H9 (cell line): ENCODE measurements around the gene LAMP2. TPM values are rescaled to one million over a fixed set of nuclear protein-coding genes. Genes with fewer than 3 reads are reported as not detected.

Source experiments
- DNase-seq: peaks from one replicate; pipeline ENCODE4 v3.0.0-alpha.2; 2017
- H2AFZ ChIP-seq: one replicate; pipeline ENCODE4 v1.6.1; 2013; ENCODE audit warnings: mild to moderate bottlenecking, low read length, control low read depth, moderate library complexity
- H2AK5ac ChIP-seq: 2 replicates; pipeline ENCODE4 v1.6.1; 2013; ENCODE audit warnings: low read length, control low read depth, mixed read lengths; ENCODE audit not compliant: insufficient read length
- H2BK120ac ChIP-seq: one replicate; pipeline ENCODE4 v1.6.1; 2013; ENCODE audit warnings: low read depth, mild to moderate bottlenecking, low read length, control low read depth, inconsistent platforms; ENCODE audit not compliant: poor library complexity, severe bottlenecking
- H2BK12ac ChIP-seq: 2 replicates; pipeline ENCODE4 v1.6.1; 2013; ENCODE audit warnings: low read length, control low read depth, mixed read lengths, low read depth; ENCODE audit not compliant: insufficient read length
- H2BK15ac ChIP-seq: 2 replicates; pipeline ENCODE4 v1.6.1; 2013; ENCODE audit warnings: low read depth, low read length, control low read depth
- H2BK20ac ChIP-seq: one replicate; pipeline ENCODE4 v1.6.1; 2013; ENCODE audit warnings: low read depth, mild to moderate bottlenecking, low read length, control low read depth, inconsistent platforms; ENCODE audit not compliant: poor library complexity, severe bottlenecking
- H2BK5ac ChIP-seq: 2 replicates; pipeline ENCODE4 v1.6.1; 2013; ENCODE audit warnings: low read length, control low read depth, mixed read lengths; ENCODE audit not compliant: insufficient read length
- H3K14ac ChIP-seq: 2 replicates; pipeline ENCODE4 v1.6.1; 2013; ENCODE audit warnings: low read length, control low read depth; ENCODE audit not compliant: insufficient read depth
- H3K18ac ChIP-seq: 2 replicates; pipeline ENCODE4 v1.6.1; 2013; ENCODE audit warnings: low read depth, mild to moderate bottlenecking, mixed read lengths, low read length, control low read depth; ENCODE audit not compliant: insufficient read length
- H3K23ac ChIP-seq: 2 replicates; pipeline ENCODE4 v1.6.1; 2013; ENCODE audit warnings: low read length, control low read depth, mixed read lengths, low read depth; ENCODE audit not compliant: insufficient read length
- H3K23me2 ChIP-seq: 2 replicates; pipeline ENCODE4 v1.6.1; 2013; ENCODE audit warnings: low read depth, mild to moderate bottlenecking, mixed read lengths, low read length, control low read depth; ENCODE audit not compliant: insufficient read length, poor library complexity, severe bottlenecking
- H3K27ac ChIP-seq: 2 replicates; pipeline ENCODE4 v1.5.1; 2013; ENCODE audit warnings: low read length, control low read depth, mixed read lengths, low read depth; ENCODE audit not compliant: insufficient read length
- H3K27me3 ChIP-seq: 2 replicates; pipeline ENCODE4 v1.6.1; 2013; ENCODE audit warnings: low read length, control low read depth, inconsistent platforms; ENCODE audit not compliant: insufficient read depth
- H3K4ac ChIP-seq: 2 replicates; pipeline ENCODE4 v1.6.1; 2013; ENCODE audit warnings: low read depth, mild to moderate bottlenecking, control low read depth, inconsistent platforms, low read length, moderate library complexity
- H3K4me1 ChIP-seq: 2 replicates; pipeline ENCODE4 v1.6.1; 2013; ENCODE audit warnings: low read length, control low read depth, inconsistent platforms; ENCODE audit not compliant: insufficient read depth
- H3K4me2 ChIP-seq: 2 replicates; pipeline ENCODE4 v1.6.1; 2013; ENCODE audit warnings: low read length, control low read depth, mixed read lengths; ENCODE audit not compliant: insufficient read length, insufficient read depth
- H3K56ac ChIP-seq: 2 replicates; pipeline ENCODE4 v1.6.1; 2013; ENCODE audit warnings: low read depth, mild to moderate bottlenecking, mixed read lengths, low read length, control low read depth; ENCODE audit not compliant: insufficient read length
- H3K79me1 ChIP-seq: 2 replicates; pipeline ENCODE4 v1.6.1; 2013; ENCODE audit warnings: low read depth, mild to moderate bottlenecking, moderate library complexity, low read length, control low read depth, inconsistent platforms; ENCODE audit not compliant: insufficient read depth, poor library complexity, severe bottlenecking
- H3K79me2 ChIP-seq: 2 replicates; pipeline ENCODE4 v1.6.1; 2013; ENCODE audit warnings: low read length, control low read depth, inconsistent platforms; ENCODE audit not compliant: insufficient read depth
- H3K9ac ChIP-seq: 2 replicates; pipeline ENCODE4 v1.6.1; 2013; ENCODE audit warnings: low read length, control low read depth, mixed read lengths; ENCODE audit not compliant: insufficient read length; ENCODE audit errors: extremely low read depth
- H3K9me3 ChIP-seq: one replicate; pipeline ENCODE4 v1.6.1; 2013; ENCODE audit warnings: low read depth, low read length, inconsistent platforms; ENCODE audit not compliant: control insufficient read depth
- H3T11ph ChIP-seq: one replicate; pipeline ENCODE4 v1.6.1; 2013; ENCODE audit warnings: mild to moderate bottlenecking, low read length, control low read depth, inconsistent platforms
- H4K20me1 ChIP-seq: one replicate; pipeline ENCODE4 v1.6.1; 2013; ENCODE audit not compliant: control insufficient read depth, insufficient read length, insufficient read depth
- H4K5ac ChIP-seq: 2 replicates; pipeline ENCODE4 v1.6.1; 2013; ENCODE audit warnings: low read depth, mild to moderate bottlenecking, mixed read lengths, low read length, control low read depth; ENCODE audit not compliant: insufficient read length
- H4K8ac ChIP-seq: replicated peaks from 2 replicates; pipeline ENCODE4 v1.6.1; 2013; ENCODE audit warnings: low read length, control low read depth, mixed read lengths, low read depth; ENCODE audit not compliant: insufficient read length
- H4K91ac ChIP-seq: 2 replicates; pipeline ENCODE4 v1.6.1; 2013; ENCODE audit warnings: low read depth, mild to moderate bottlenecking, moderate library complexity, mixed read lengths, low read length, control low read depth; ENCODE audit not compliant: insufficient read length
- H3K27ac Mint-ChIP-seq, 3 experiments: 2 replicates in 2 of 3; 3 replicates in 1 of 3; pipeline ENCODE4 v1.8.0; 2020 to 2021; ENCODE audit warnings: mixed read lengths in 3 of 3, mild to moderate bottlenecking in 1 of 3, moderate library complexity in 1 of 3
- H3K27me3 Mint-ChIP-seq: 2 replicates; pipeline ENCODE4 v1.8.0; 2021; ENCODE audit warnings: low read depth, mild to moderate bottlenecking, moderate library complexity, mixed read lengths
- H3K36me3 Mint-ChIP-seq, 3 experiments: 2 replicates in 2 of 3; 3 replicates in 1 of 3; pipeline ENCODE4 v1.8.0; 2020 to 2021; ENCODE audit warnings: low read depth in 3 of 3, mixed read lengths in 3 of 3; ENCODE audit not compliant: insufficient read depth in 1 of 3
- H3K4me1 Mint-ChIP-seq, 2 experiments: 2 replicates each; pipeline ENCODE4 v1.8.0; 2020; ENCODE audit warnings: mixed read lengths in 2 of 2
- H3K4me3 Mint-ChIP-seq, 2 experiments: 2 replicates in 1 of 2; 3 replicates in 1 of 2; pipeline ENCODE4 v1.8.0; 2020 to 2021; ENCODE audit warnings: mild to moderate bottlenecking in 2 of 2, mixed read lengths in 2 of 2, moderate library complexity in 1 of 2
- H3K9me3 Mint-ChIP-seq, 2 experiments: 2 replicates in 1 of 2; 3 replicates in 1 of 2; pipeline ENCODE4 v1.8.0; 2020; ENCODE audit warnings: mild to moderate bottlenecking in 2 of 2, mixed read lengths in 2 of 2, moderate library complexity in 1 of 2
- WGBS: extraction: QIAGEN DNeasy Blood & Tissue Kit; methylation state at CpG from one replicate; pipeline ENCODE4 v1.1.7; 2013; ENCODE audit warnings: missing lambda C conversion rate, low lambda C conversion rate, mixed read lengths; ENCODE audit not compliant: insufficient read length; ENCODE audit errors: extremely low coverage; 5-methylcytosine and 5-hydroxymethylcytosine counted together
- total RNA-seq: library from RNA; stranded (reverse); gene quantifications from 2 replicates; pipeline ENCODE4 v1.2.1, GENCODE V29; 2021
- TF ChIP-seq, protein P1 (sequence below): fragments of 200-600 bp; sonication (generic); conservative IDR thresholded peaks from 3 replicates; pipeline ENCODE4 v1.8.0; 2021; ENCODE audit warnings: antibody characterized with exemption, mild to moderate bottlenecking

LAMP2 gene
- total RNA-seq, 1 experiment from 2014 or later, result 27.7 TPM

DNA sequence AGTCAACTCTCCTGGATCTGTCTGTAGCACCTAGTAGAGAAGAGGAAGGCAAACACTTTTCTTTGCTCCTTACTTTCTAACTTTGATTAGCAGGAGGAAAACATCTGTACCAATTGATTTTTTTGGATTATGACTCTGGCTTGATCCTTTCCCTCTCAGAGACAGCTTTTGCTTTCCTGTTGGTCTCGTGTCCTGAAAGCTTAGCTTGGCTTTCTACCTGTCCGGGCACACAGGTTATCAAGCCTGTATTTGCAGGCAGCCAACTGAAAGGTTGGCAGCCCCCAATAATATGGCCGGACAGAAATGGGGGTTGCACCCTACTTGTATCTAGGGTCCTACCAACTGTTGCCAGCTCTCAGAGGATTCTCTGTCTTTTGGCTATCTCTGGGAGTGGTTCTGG, 43.1 kb upstream of the LAMP2 start:
- DNase-seq, result no peak
- H4K91ac ChIP-seq, result no peak overlapping the region
- no peak overlapping the region for H2AFZ ChIP-seq
- WGBS, result no CpG with 5 or more reads among the region's 3 CpGs
- H4K20me1 ChIP-seq, result no peaks in the 10 kb centered on the region
- no peak overlapping the region for H2BK12ac ChIP-seq
- H3K23me2 ChIP-seq, result no peaks in the 10 kb centered on the region
- H3K27me3 Mint-ChIP-seq, result no peaks in the 10 kb centered on the region
- H3K9me3 ChIP-seq, result no peaks in the 10 kb centered on the region
- H3K4me1 Mint-ChIP-seq, result peaks cover 6 to 7% of the 10 kb centered on the region in 2 experiments; a peak in 3 of 4 replicates
- H2BK5ac ChIP-seq, result no peak overlapping the region
- H3K14ac ChIP-seq, result no peak overlapping the region
- H3K4me1 ChIP-seq, result no peaks in the 10 kb centered on the region
- H3K79me2 ChIP-seq, result no peaks in the 10 kb centered on the region
- H3K23ac ChIP-seq, result no peak overlapping the region
- no peak overlapping the region for H4K8ac ChIP-seq
- no peak overlapping the region for H3K56ac ChIP-seq
- H3K4me2 ChIP-seq, result no peak overlapping the region
- H4K5ac ChIP-seq, result no peak overlapping the region
- H3K27me3 ChIP-seq, result no peaks in the 10 kb centered on the region
- no peak overlapping the region; a peak in 1 of 7 replicates for H3K27ac Mint-ChIP-seq
- H3K27ac ChIP-seq, result no peak overlapping the region
- H2AK5ac ChIP-seq, result no peak overlapping the region
- H3K36me3 Mint-ChIP-seq, result no peaks in the 10 kb centered on the region; a peak in 3 of 7 replicates
- H2BK15ac ChIP-seq, result no peak overlapping the region
- H3K4me3 Mint-ChIP-seq, result no peak overlapping the region
- peaks cover 48 to 56% of the 10 kb centered on the region in 2 experiments for H3K9me3 Mint-ChIP-seq
- no peak overlapping the region for H3K4ac ChIP-seq
- H3K9ac ChIP-seq, result no peak overlapping the region
- TF ChIP-seq, protein P1, sequence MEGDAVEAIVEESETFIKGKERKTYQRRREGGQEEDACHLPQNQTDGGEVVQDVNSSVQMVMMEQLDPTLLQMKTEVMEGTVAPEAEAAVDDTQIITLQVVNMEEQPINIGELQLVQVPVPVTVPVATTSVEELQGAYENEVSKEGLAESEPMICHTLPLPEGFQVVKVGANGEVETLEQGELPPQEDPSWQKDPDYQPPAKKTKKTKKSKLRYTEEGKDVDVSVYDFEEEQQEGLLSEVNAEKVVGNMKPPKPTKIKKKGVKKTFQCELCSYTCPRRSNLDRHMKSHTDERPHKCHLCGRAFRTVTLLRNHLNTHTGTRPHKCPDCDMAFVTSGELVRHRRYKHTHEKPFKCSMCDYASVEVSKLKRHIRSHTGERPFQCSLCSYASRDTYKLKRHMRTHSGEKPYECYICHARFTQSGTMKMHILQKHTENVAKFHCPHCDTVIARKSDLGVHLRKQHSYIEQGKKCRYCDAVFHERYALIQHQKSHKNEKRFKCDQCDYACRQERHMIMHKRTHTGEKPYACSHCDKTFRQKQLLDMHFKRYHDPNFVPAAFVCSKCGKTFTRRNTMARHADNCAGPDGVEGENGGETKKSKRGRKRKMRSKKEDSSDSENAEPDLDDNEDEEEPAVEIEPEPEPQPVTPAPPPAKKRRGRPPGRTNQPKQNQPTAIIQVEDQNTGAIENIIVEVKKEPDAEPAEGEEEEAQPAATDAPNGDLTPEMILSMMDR, result no peak
- no peak overlapping the region for H2BK120ac ChIP-seq
- H3T11ph ChIP-seq, result no peak overlapping the region
- H2BK20ac ChIP-seq, result no peak overlapping the region
- H3K79me1 ChIP-seq, result no peaks in the 10 kb centered on the region
- H3K18ac ChIP-seq, result no peak overlapping the region
